B cell (primary cell): ENCODE results near the gene TLE5. TPM values are rescaled to one million over a fixed set of nuclear protein-coding genes. Genes with fewer than 3 reads are reported as not detected.

Source experiments
- ATAC-seq: fragments of 200-7000 bp; cut with Tn5 transposase; one replicate; pipeline ENCODE4 v1.10.0; 2021; ENCODE audit warnings: low read depth, mild to moderate bottlenecking, moderate number of reproducible peaks, moderate library complexity
- CTCF ChIA-PET: fragments of 350-600 bp; sonication (Branson Sonifier 250); formaldehyde crosslinking; loops from one replicate; lab custom pipeline; 2021; ENCODE audit warnings: antibody characterized with exemption, inconsistent platforms; lab: Charles Lee
- POLR2A ChIA-PET: fragments of 350-600 bp; sonication (Branson Sonifier 250); formaldehyde crosslinking; loops from one replicate; lab custom pipeline; 2021; ENCODE audit warnings: antibody characterized with exemption; lab: Charles Lee
- DNase-seq: peaks from one replicate; pipeline ENCODE4 v3.0.0; 2013
- H2AFZ ChIP-seq: 2 replicates; pipeline ENCODE4 v1.6.1; 2012; ENCODE audit warnings: mild to moderate bottlenecking, low read depth, low read length; ENCODE audit not compliant: insufficient read depth, poor library complexity, severe bottlenecking
- H3K27ac ChIP-seq, 2 donors: 1 replicate in 1 of 2; 2 replicates in 1 of 2; pipeline ENCODE4 v1.5.1; 2012 to 2013; ENCODE audit warnings: low read length in 2 of 2, mild to moderate bottlenecking in 2 of 2, moderate library complexity in 1 of 2
- H3K27me3 ChIP-seq, 4 experiments: fragments of 200-600 bp in 1 of 4; sonication (generic) in 1 of 4; replicated peaks in 1 of 4; 1 replicate in 2 of 4; 2 replicates in 2 of 4; pipeline versions ENCODE4 v1.6.1 to v1.7.0; 2013 to 2016; ENCODE audit warnings: low read length in 3 of 4, mild to moderate bottlenecking in 2 of 4, mixed read lengths in 1 of 4, moderate library complexity in 1 of 4; ENCODE audit not compliant: insufficient read depth in 4 of 4, control insufficient read depth in 3 of 4; ENCODE audit errors: control extremely low read depth in 1 of 4
- H3K36me3 ChIP-seq, 2 experiments: replicated peaks in 1 of 2; 1 replicate in 1 of 2; 2 replicates in 1 of 2; pipeline versions ENCODE4 v1.6.1 to v1.7.1; 2013; ENCODE audit warnings: low read length in 1 of 2; ENCODE audit not compliant: insufficient read depth in 2 of 2, control insufficient read depth in 1 of 2; ENCODE audit errors: control extremely low read depth in 1 of 2, extremely low read depth in 1 of 2
- H3K4me1 ChIP-seq, 2 donors: fragments of 200-600 bp in 1 of 2; sonication (generic) in 1 of 2; 1 replicate in 1 of 2; 2 replicates in 1 of 2; pipeline versions ENCODE4 v1.5.1 to v1.6.1; 2013 to 2017; ENCODE audit warnings: low read length in 2 of 2; ENCODE audit not compliant: control insufficient read depth in 2 of 2, insufficient read depth in 2 of 2
- H3K4me2 ChIP-seq: replicated peaks from 2 replicates; pipeline ENCODE3; 2012; ENCODE audit warnings: mild to moderate bottlenecking, low read depth, low read length; ENCODE audit not compliant: poor library complexity, severe bottlenecking
- H3K4me3 ChIP-seq, 5 experiments: fragments of 200-600 bp in 1 of 5; sonication (generic) in 1 of 5; 1 replicate in 3 of 5; 2 replicates in 2 of 5; pipeline versions ENCODE4 v1.5.1 to v1.7.0; 2011 to 2016; ENCODE audit warnings: low read length in 4 of 5, mild to moderate bottlenecking in 4 of 5, low read depth in 2 of 5, control low read depth in 1 of 5, moderate library complexity in 1 of 5; ENCODE audit not compliant: insufficient read depth in 1 of 5; ENCODE audit errors: control extremely low read depth in 1 of 5, extremely low read depth in 1 of 5
- H3K79me2 ChIP-seq: fragments of 200-600 bp; sonication (generic); one replicate; pipeline ENCODE4 v1.6.0; 2016; ENCODE audit warnings: low read length; ENCODE audit not compliant: control insufficient read depth, insufficient read depth
- H3K9ac ChIP-seq: fragments of 200-600 bp; sonication (generic); 2 replicates; pipeline ENCODE4 v1.6.1; 2017; ENCODE audit warnings: mild to moderate bottlenecking, low read length, moderate library complexity
- H3K9me3 ChIP-seq, 3 donors: one replicate each; pipeline versions ENCODE4 v1.6.1 to v1.7.1; 2013; ENCODE audit warnings: low read length in 2 of 3; ENCODE audit not compliant: control insufficient read depth in 2 of 3, insufficient read depth in 1 of 3; ENCODE audit errors: control extremely low read depth in 1 of 3
- H4K20me1 ChIP-seq: 2 replicates; pipeline ENCODE4 v1.6.0; 2012; ENCODE audit warnings: mild to moderate bottlenecking, low read length; ENCODE audit not compliant: insufficient read depth, control insufficient read depth, poor library complexity, severe bottlenecking
- H3K27ac Mint-ChIP-seq: one replicate; pipeline ENCODE4 v1.8.0; 2021; ENCODE audit warnings: mixed read lengths
- H3K27me3 Mint-ChIP-seq: one replicate; pipeline ENCODE4 v1.8.0; 2021; ENCODE audit warnings: mixed read lengths
- H3K4me1 Mint-ChIP-seq: one replicate; pipeline ENCODE4 v1.8.0; 2021; ENCODE audit warnings: mixed read lengths
- H3K4me3 Mint-ChIP-seq: one replicate; pipeline ENCODE4 v1.8.0; 2021; ENCODE audit warnings: mixed read lengths
- H3K9me3 Mint-ChIP-seq: one replicate; pipeline ENCODE4 v1.8.0; 2022; ENCODE audit warnings: mixed read lengths; ENCODE audit not compliant: insufficient read depth
- EZH2 ChIP-seq: IDR thresholded peaks from 2 replicates; pipeline ENCODE4 v1.6.1; 2012; ENCODE audit warnings: borderline replicate concordance, low read depth, mild to moderate bottlenecking, moderate library complexity, low read length; ENCODE audit not compliant: insufficient read depth, poor library complexity, severe bottlenecking
- WGBS: methylation state at CpG from one replicate; pipeline ENCODE4 v1.1.5; 2013; ENCODE audit warnings: missing lambda C conversion rate; ENCODE audit not compliant: insufficient coverage; 5-methylcytosine and 5-hydroxymethylcytosine counted together
- intact Hi-C: fragments of 100-400 bp; cut with micrococcal nuclease; formaldehyde crosslinking; loops from one replicate; pipeline ENCODE4 v1.10.0; 2022
- polyA plus RNA-seq: library from polyadenylated mRNA; depleted of rRNA; stranded (reverse); fragments of >200 nt; gene quantifications from 2 replicates; pipeline ENCODE4 v1.2.3, GENCODE V29; 2012
- total RNA-seq, 2 donors: library from RNA; stranded (reverse); fragments of 120-200 nt in 1 of 2; gene quantifications; 1 replicate in 1 of 2; 2 replicates in 1 of 2; pipeline versions ENCODE4 v1.2.3 to v1.2.4, GENCODE V29; 2013 to 2022
- TF ChIP-seq, protein P1 (sequence below): fragments of 200-600 bp; IDR thresholded peaks from one replicate; pipeline ENCODE4 v1.8.0; 2022; ENCODE audit warnings: antibody characterized with exemption, mild to moderate bottlenecking

Gene TLE5
- total and polyA plus RNA-seq, 2 donors (not counting 1 experiment from before 2014, with no cell fraction given) = 697 to 1,132 TPM

- H3K4me3 ChIP-seq = no peak overlapping the region
- no peak overlapping the region for H2AFZ ChIP-seq
- Mint-ChIP-seq H3K27ac (no peak overlapping the region), H3K27me3 (peaks cover 33% of the 10 kb centered on the region), H3K9me3 (no peaks in the 10 kb centered on the region), H3K4me3 (peak overlapping the region; percentile 37), H3K4me1 (peaks cover 27% of the 10 kb centered on the region)
- ChIA-PET POLR2A (no interaction called here), CTCF (interaction anchor here (0.9 to 1.3 kb wide), 2 partner anchors 73 to 192 kb away, joined by 4 to 6 read pairs; no protein-coding TSS in a partner anchor)
- 93% methylated on average over 3 of the region's 5 CpGs for WGBS
- DNase-seq = no peak
- no peaks in the 10 kb centered on the region for H3K36me3 ChIP-seq
- H4K20me1 ChIP-seq = no peaks in the 10 kb centered on the region
- peaks cover 0 to 34% (median 18%) of the 10 kb centered on the region in 4 experiments for H3K27me3 ChIP-seq
- intact Hi-C loops = no loop called here
- no peak overlapping the region for H3K27ac ChIP-seq
- no peaks in the 10 kb centered on the region for H3K79me2 ChIP-seq
- TF ChIP-seq, protein P1, sequence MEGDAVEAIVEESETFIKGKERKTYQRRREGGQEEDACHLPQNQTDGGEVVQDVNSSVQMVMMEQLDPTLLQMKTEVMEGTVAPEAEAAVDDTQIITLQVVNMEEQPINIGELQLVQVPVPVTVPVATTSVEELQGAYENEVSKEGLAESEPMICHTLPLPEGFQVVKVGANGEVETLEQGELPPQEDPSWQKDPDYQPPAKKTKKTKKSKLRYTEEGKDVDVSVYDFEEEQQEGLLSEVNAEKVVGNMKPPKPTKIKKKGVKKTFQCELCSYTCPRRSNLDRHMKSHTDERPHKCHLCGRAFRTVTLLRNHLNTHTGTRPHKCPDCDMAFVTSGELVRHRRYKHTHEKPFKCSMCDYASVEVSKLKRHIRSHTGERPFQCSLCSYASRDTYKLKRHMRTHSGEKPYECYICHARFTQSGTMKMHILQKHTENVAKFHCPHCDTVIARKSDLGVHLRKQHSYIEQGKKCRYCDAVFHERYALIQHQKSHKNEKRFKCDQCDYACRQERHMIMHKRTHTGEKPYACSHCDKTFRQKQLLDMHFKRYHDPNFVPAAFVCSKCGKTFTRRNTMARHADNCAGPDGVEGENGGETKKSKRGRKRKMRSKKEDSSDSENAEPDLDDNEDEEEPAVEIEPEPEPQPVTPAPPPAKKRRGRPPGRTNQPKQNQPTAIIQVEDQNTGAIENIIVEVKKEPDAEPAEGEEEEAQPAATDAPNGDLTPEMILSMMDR = no peak
- no peak for TF ChIP-seq EZH2
- H3K4me1 ChIP-seq = peaks cover 25 to 34% of the 10 kb centered on the region in 2 donors
- H3K9ac ChIP-seq = no peak overlapping the region
- H3K9me3 ChIP-seq = peaks cover 0 to 12% (median under 1%) of the 10 kb centered on the region in 3 donors
- ATAC-seq = no peak
- H3K4me2 ChIP-seq = no peak overlapping the region
Observed at GRCh38 chr19:3031607-3031867, 30.8 kb downstream of the TLE5 start.

GRCh38 chr19:3029065-3029923 lies 33.0 kb downstream of the TLE5 start, which contains the start of gene TLE2:
TSS of gene TLE2 (minus strand) at chr19:3029280. CDS start at chr19:3028904, 376 bp downstream.
- H4K20me1 ChIP-seq = no peaks in the 10 kb centered on the region
- H3K79me2 ChIP-seq = no peaks in the 10 kb centered on the region
- H3K27me3 ChIP-seq = peaks cover 0 to 54% (median 29%) of the 10 kb centered on the region in 4 experiments
- CTCF ChIA-PET = no interaction called here
- H3K27me3 Mint-ChIP-seq = peaks cover 49% of the 10 kb centered on the region
- POLR2A ChIA-PET = no interaction called here
- DNase-seq (no peak), ATAC-seq (peak; percentile 58)
- H3K27ac Mint-ChIP-seq = peak within 1 kb of the TSS; percentile 41
- peak within 1 kb of the TSS; percentile 80 for H3K4me3 Mint-ChIP-seq
- H3K9me3 Mint-ChIP-seq = no peaks in the 10 kb centered on the region
- H3K4me1 Mint-ChIP-seq = peaks cover 20% of the 10 kb centered on the region
- H3K36me3 ChIP-seq = no peaks in the 10 kb centered on the region
- peak within 1 kb of the TSS in 4 of 5 experiments; percentile 41 to 55 (median 52) for H3K4me3 ChIP-seq
- peaks cover 0 to 12% (median 2%) of the 10 kb centered on the region in 3 donors for H3K9me3 ChIP-seq
- TF ChIP-seq EZH2 = no peak
- TF ChIP-seq, protein P1 = no peak
- no peak within 1 kb of the TSS for H3K27ac ChIP-seq
- peak within 1 kb of the TSS; percentile 61 for H3K9ac ChIP-seq
- H2AFZ ChIP-seq = peak within 1 kb of the TSS; percentile 33
- 2% methylated on average over 53 of the region's 85 CpGs for WGBS
- peaks cover 24 to 30% of the 10 kb centered on the region in 2 donors for H3K4me1 ChIP-seq
- intact Hi-C loops = no loop called here
- peak within 1 kb of the TSS; percentile 96 for H3K4me2 ChIP-seq
